IPS-15b (cell line): Measurements from ENCODE around the gene CIDEA.

Experiments
- H3K27me3 ChIP-seq: one replicate; pipeline ENCODE4 v1.6.1; 2013; ENCODE audit warnings: low read length; ENCODE audit not compliant: control insufficient read depth, insufficient read depth
- H3K36me3 ChIP-seq: one replicate; pipeline ENCODE4 v1.6.1; 2013; ENCODE audit warnings: low read length; ENCODE audit not compliant: control insufficient read depth, insufficient read depth
- H3K4me1 ChIP-seq: one replicate; pipeline ENCODE4 v1.6.1; 2013; ENCODE audit warnings: mild to moderate bottlenecking, low read length; ENCODE audit not compliant: control insufficient read depth, insufficient read depth
- H3K4me3 ChIP-seq: one replicate; pipeline ENCODE4 v1.5.1; 2013; ENCODE audit warnings: low read depth, low read length
- H3K9ac ChIP-seq: one replicate; pipeline ENCODE4 v1.6.1; 2013; ENCODE audit warnings: low read depth, mild to moderate bottlenecking, low read length
- H3K9me3 ChIP-seq: one replicate; pipeline ENCODE4 v1.6.1; 2013; ENCODE audit warnings: mild to moderate bottlenecking, low read length; ENCODE audit not compliant: control insufficient read depth, insufficient read depth

Gene CIDEA

GRCh38 chr18:12293831-12294230 lies 39.7 kb downstream of the CIDEA start:
- Histone ChIP-seq H3K9me3 (no peaks in the 10 kb centered on the region), H3K27me3 (peaks cover 8% of the 10 kb centered on the region), H3K4me1 (peaks cover 4% of the 10 kb centered on the region), H3K36me3 (no peaks in the 10 kb centered on the region), H3K4me3 (no peak overlapping the region), H3K9ac (no peak overlapping the region)

DNA sequence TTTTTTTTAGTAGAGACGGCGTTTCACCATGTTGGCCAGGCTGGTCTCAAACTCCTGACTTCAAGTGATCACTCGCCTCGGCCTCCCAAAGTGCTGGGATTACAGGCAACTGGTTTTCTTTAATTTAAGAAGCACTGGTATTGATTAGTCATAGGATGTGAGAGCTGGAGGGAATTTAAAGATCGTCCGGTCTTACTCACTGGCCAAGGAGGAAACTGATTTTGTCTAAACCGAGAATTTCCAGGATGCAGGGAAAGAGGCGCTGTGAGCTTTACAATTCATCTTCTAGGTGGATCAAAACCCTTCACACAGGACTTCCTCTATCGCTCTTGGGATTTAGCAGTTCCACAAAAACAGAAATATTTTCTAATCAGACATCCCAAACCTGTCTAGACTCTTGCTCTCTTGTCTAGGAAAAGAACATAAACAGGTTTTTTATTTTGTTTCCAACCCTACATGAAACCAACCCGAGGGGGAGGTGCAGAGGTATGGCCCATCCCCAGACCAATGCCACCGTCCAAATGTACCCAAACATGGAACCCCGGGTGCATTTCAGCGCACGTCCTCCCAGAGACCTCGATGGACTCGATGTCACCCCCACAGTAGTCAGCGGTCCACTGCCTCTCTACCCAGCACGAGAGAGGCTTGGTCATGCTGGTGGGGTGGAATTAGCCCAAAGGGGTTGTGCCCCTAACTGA lies 41.4 kb downstream of the CIDEA start:
- no peaks in the 10 kb centered on the region for H3K4me1 ChIP-seq
- H3K36me3 ChIP-seq, result no peaks in the 10 kb centered on the region
- H3K9me3 ChIP-seq, result no peaks in the 10 kb centered on the region
- no peak overlapping the region for H3K4me3 ChIP-seq
- H3K27me3 ChIP-seq, result no peaks in the 10 kb centered on the region
- H3K9ac ChIP-seq, result no peak overlapping the region

DNA sequence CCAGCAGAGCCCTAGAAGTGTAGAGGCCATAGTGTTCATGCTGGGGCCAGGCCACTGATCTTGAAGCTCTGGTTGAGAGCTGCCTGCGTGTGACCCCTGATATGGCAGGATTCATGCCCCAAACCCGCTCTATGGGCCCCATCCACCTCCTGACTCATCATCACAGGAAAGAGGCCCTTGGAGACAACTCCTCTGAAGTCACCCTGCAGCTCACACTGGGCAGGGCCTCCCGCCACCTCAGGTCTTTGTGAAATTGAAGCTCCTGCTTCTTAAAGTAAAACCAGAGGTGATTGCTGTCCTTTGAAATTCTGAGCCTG lies 41.9 kb downstream of the CIDEA start:
- no peaks in the 10 kb centered on the region for H3K27me3 ChIP-seq
- no peaks in the 10 kb centered on the region for H3K9me3 ChIP-seq
- H3K9ac ChIP-seq, result no peak overlapping the region
- H3K4me1 ChIP-seq, result no peaks in the 10 kb centered on the region
- no peaks in the 10 kb centered on the region for H3K36me3 ChIP-seq
- H3K4me3 ChIP-seq, result no peak overlapping the region

DNA sequence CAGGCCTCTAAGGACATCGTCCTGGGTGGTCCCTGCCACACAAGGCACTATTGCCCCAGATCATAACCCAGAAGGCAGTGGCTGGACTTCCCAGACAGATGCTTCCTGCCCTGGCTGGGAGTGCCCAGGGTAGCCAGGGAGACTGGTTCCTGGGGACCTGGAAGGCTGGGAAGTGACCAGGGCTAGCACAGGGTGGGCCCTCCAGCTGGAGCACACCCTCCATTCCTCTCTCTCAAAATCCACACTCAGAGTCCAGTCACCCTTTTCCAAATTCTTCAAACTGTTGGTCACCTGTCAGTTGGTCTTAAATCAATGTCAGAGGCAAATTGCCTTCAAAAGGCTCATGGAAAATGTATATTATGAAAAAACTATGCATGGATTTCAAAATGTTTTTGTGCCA lies 42.3 kb downstream of the CIDEA start:
- Histone ChIP-seq H3K27me3 (no peaks in the 10 kb centered on the region), H3K4me3 (no peak overlapping the region), H3K9me3 (no peaks in the 10 kb centered on the region), H3K9ac (no peak overlapping the region), H3K36me3 (no peaks in the 10 kb centered on the region), H3K4me1 (no peaks in the 10 kb centered on the region)

DNA sequence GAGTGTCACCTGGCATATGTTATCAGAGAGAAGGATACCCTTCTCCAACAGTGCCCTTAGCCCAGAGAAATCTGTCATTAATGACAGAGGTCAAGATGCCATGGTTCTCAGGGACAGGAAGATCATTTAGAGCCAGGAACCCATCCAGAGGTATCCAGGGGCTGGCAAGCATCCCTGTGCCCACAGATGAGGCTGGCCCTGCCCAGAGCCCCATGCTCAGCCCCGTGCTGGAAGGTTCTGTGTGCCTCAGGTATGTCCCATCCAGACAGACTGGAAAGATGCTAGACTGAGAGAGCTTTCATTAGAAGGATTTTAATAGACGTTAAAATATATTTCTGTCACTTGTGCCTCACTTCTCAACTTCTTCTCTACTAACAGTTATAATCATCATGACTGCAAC lies 45.7 kb downstream of the CIDEA start:
- Histone ChIP-seq H3K9me3 (no peaks in the 10 kb centered on the region), H3K36me3 (no peaks in the 10 kb centered on the region), H3K4me1 (no peaks in the 10 kb centered on the region), H3K27me3 (peaks cover 9% of the 10 kb centered on the region), H3K9ac (no peak overlapping the region), H3K4me3 (no peak overlapping the region)

DNA sequence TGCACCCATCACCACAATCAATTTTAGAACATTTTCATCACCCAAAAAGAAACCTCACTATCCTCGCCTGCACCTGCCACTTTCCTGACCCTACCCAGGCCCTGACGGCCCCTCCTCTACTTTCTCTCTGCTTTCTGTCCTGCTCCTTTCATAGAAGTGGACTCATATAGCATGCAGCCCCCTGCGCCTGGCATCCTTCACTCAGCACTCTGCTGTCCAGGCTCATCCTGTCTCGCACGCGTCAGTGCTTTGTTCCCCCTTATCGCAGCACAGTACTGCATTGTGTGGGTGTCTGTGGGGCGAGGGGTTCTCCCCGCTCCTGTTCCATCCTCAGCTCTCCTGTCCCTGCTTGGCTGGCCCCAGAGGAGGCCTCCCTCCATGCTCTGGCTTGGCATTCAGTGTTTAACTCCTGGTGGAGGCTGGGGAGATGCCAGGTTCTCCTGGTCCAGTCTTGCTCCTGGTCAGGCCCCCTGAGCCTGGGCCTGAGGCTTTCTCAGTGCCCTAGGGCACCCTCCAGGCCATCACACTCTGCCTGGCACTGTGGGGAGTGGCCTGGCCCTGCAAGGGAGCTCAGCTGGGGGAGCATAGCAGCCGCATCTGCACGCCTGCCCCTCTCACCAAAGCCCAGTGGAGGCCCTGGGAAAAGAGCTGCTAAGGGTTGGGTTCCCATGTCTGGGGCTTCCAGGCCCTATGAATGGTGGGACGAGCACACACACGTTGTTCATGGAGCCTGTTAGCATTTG lies 47.3 kb downstream of the CIDEA start:
- H3K27me3 ChIP-seq, result peaks cover 22% of the 10 kb centered on the region
- no peak overlapping the region for H3K9ac ChIP-seq
- no peak overlapping the region for H3K4me3 ChIP-seq
- H3K9me3 ChIP-seq, result no peaks in the 10 kb centered on the region
- peaks cover 5% of the 10 kb centered on the region for H3K4me1 ChIP-seq
- no peaks in the 10 kb centered on the region for H3K36me3 ChIP-seq

- H3K4me3 ChIP-seq, result no peak overlapping the region
- H3K4me1 ChIP-seq, result peaks cover 9% of the 10 kb centered on the region
These were observed 48.4 kb downstream of the CIDEA start for GRCh38 chr18:12302391-12303147.

DNA sequence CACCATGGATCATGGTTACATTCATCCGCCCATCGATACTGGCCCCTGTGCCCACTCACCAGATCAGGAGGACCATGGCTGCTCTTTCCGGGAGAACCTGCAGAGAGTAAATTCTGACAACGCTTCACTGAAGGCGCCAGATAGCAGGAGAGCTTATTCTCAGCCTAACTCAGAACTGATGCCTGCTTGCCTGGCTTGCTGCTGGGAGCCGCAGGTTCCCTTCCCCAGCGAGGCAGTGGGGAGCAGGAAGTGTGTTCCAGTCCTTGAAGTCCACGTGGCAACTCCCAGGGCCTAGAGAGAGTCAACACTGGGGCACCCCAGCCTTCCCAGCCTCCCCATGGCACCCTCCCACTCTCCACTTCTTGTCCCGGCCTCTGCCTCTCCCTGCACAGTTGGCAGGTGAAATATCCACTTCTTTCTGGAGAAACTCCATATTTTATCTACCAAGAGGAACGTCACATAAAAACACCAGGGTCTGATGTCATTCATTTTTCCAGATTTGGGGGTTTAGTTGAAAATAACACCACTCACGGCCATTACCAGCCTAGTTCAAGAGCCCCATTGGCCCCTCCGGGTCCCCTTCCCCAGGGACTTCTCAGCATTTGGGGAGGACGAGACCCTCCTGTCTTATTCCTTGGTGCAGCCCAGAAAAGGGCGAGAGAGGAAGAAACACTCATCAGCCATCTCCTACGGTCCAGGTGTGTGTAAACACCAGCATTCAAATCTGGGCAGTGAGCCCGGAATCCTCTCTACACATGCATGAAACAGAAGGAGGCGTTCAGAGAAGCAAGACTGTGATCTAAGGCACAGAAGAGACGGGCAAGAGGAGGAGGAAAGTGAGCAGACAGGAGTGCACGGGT lies 50.4 kb downstream of the CIDEA start:
- Histone ChIP-seq H3K4me3 (no peak overlapping the region), H3K36me3 (no peaks in the 10 kb centered on the region), H3K9ac (no peak overlapping the region)

More at GRCh38 chr18:12302391-12303147, 48.4 kb downstream of the CIDEA start:
- Histone ChIP-seq H3K36me3 (no peaks in the 10 kb centered on the region), H3K9ac (no peak overlapping the region), H3K27me3 (peaks cover 32% of the 10 kb centered on the region), H3K9me3 (no peaks in the 10 kb centered on the region)

GRCh38 chr18:12305211-12305610 lies 51.0 kb downstream of the CIDEA start:
- no peak overlapping the region for H3K9ac ChIP-seq

More for the DNA sequence above, 50.4 kb downstream of the CIDEA start:
- H3K27me3 ChIP-seq, result peaks cover 32% of the 10 kb centered on the region
- H3K9me3 ChIP-seq, result no peaks in the 10 kb centered on the region
- H3K4me1 ChIP-seq, result peaks cover 11% of the 10 kb centered on the region

GRCh38 chr18:12305930-12306629 lies 51.9 kb downstream of the CIDEA start:
- H3K36me3 ChIP-seq, result no peaks in the 10 kb centered on the region
- H3K4me1 ChIP-seq, result peaks cover 13% of the 10 kb centered on the region
- peaks cover 32% of the 10 kb centered on the region for H3K27me3 ChIP-seq
- H3K9me3 ChIP-seq, result no peaks in the 10 kb centered on the region
- H3K9ac ChIP-seq, result no peak overlapping the region
- H3K4me3 ChIP-seq, result peak overlapping the region; percentile 72

More at GRCh38 chr18:12305211-12305610, 51.0 kb downstream of the CIDEA start:
- Histone ChIP-seq H3K36me3 (no peaks in the 10 kb centered on the region), H3K4me3 (no peak overlapping the region), H3K27me3 (peaks cover 32% of the 10 kb centered on the region), H3K4me1 (peaks cover 13% of the 10 kb centered on the region), H3K9me3 (no peaks in the 10 kb centered on the region)
